SK-N-SH (cell line): ENCODE results near the gene RPL21. TPM values are rescaled to one million over a fixed set of nuclear protein-coding genes. Genes with fewer than 3 reads are reported as not detected.
"Not testable (repeated sequence)": the region's sequence is repeated elsewhere in the genome, so short reads cannot be mapped to it uniquely, and the experiment has no call there.

Source experiments
- CTCF ChIA-PET: fragments of 300-600, 350-600 bp; formaldehyde crosslinking; extraction: SDS; loops from one replicate; lab custom pipeline; 2021; lab: Yijun Ruan, JAX
- POLR2A ChIA-PET: fragments of 350-600 bp; sonication (Branson Sonifier 250); formaldehyde crosslinking; extraction: SDS; loops from one replicate; lab custom pipeline; 2020; ENCODE audit warnings: antibody characterized with exemption, inconsistent platforms; lab: Yijun Ruan, JAX
- DNase-seq: peaks from one replicate; pipeline ENCODE4 v3.0.0; 2012
- H2AFZ ChIP-seq: fragments of 200-600 bp; sonication (generic); 2 replicates; pipeline ENCODE4 v1.8.1; 2016; ENCODE audit warnings: antibody characterized with exemption, mild to moderate bottlenecking, low read depth
- H3F3A ChIP-seq: fragments of 200-600 bp; sonication (generic); replicated peaks from 2 replicates; pipeline ENCODE3; 2016; ENCODE audit warnings: antibody characterized with exemption, mild to moderate bottlenecking; ENCODE audit not compliant: insufficient read depth
- H3K27ac ChIP-seq, 2 experiments: fragments of 200-500 bp in 1 of 2; fragments of 200-600 bp in 1 of 2; sonication (Bioruptor generic) in 1 of 2; sonication (generic), shearing (Covaris generic) in 1 of 2; 2 replicates each; pipeline versions ENCODE4 v1.5.1 to v1.6.1; 2014 to 2016; ENCODE audit warnings: low read depth in 2 of 2, inconsistent platforms in 1 of 2, low read length in 1 of 2, mild to moderate bottlenecking in 1 of 2, mixed read lengths in 1 of 2
- H3K27me3 ChIP-seq: fragments of 200-600 bp; sonication (generic), shearing (Covaris generic); 2 replicates; pipeline ENCODE4 v1.6.1; 2016; ENCODE audit warnings: mixed run types; ENCODE audit not compliant: insufficient read depth
- H3K36me3 ChIP-seq, 2 experiments: fragments of 200-500 bp in 1 of 2; fragments of 200-600 bp in 1 of 2; sonication (Bioruptor generic) in 1 of 2; sonication (generic) in 1 of 2; replicated peaks in 1 of 2; 2 replicates each; pipeline versions ENCODE3 to v1.5.1; 2014 to 2016; ENCODE audit warnings: low read length in 1 of 2, mild to moderate bottlenecking in 1 of 2; ENCODE audit not compliant: insufficient read depth in 2 of 2, control insufficient read depth in 1 of 2
- H3K4me1 ChIP-seq, 2 experiments: fragments of 200-500 bp in 1 of 2; fragments of 200-600 bp in 1 of 2; sonication (Bioruptor generic) in 1 of 2; sonication (generic), shearing (Covaris generic) in 1 of 2; 2 replicates each; pipeline versions ENCODE4 v1.5.1 to v1.6.1; 2014 to 2016; ENCODE audit warnings: low read depth in 1 of 2, low read length in 1 of 2, mixed run types in 1 of 2; ENCODE audit not compliant: insufficient read depth in 2 of 2, control insufficient read depth in 1 of 2
- H3K4me2 ChIP-seq: fragments of 200-600 bp; sonication (generic), shearing (Covaris generic); 2 replicates; pipeline ENCODE4 v1.6.1; 2017; ENCODE audit warnings: mixed run types
- H3K4me3 ChIP-seq, 2 experiments: fragments of 200-500 bp in 1 of 2; fragments of 200-600 bp in 1 of 2; sonication (Bioruptor generic) in 1 of 2; sonication (generic), shearing (Covaris generic) in 1 of 2; 2 replicates each; pipeline versions ENCODE4 v1.5.1 to v1.8.1; 2014 to 2016; ENCODE audit warnings: low read depth in 2 of 2, inconsistent platforms in 1 of 2, low read length in 1 of 2, mild to moderate bottlenecking in 1 of 2, mixed read lengths in 1 of 2, moderate library complexity in 1 of 2
- H3K79me2 ChIP-seq: fragments of 200-600 bp; sonication (generic); 2 replicates; pipeline ENCODE4 v1.8.1; 2017; ENCODE audit warnings: mild to moderate bottlenecking; ENCODE audit not compliant: insufficient read depth
- H3K9ac ChIP-seq: fragments of 200-600 bp; sonication (generic); 2 replicates; pipeline ENCODE4 v1.6.1; 2017; ENCODE audit warnings: mixed run types
- H3K9me2 ChIP-seq: fragments of 200-600 bp; sonication (generic); 2 replicates; pipeline ENCODE4 v1.6.1; 2017; ENCODE audit warnings: mixed run types
- H3K9me3 ChIP-seq: fragments of 200-600 bp; sonication (generic); 2 replicates; pipeline ENCODE4 v1.6.1; 2017; ENCODE audit warnings: mixed run types, mild to moderate bottlenecking, moderate library complexity
- H4K20me1 ChIP-seq: fragments of 200-600 bp; sonication (generic); 2 replicates; pipeline ENCODE4 v1.6.1; 2017; ENCODE audit warnings: mild to moderate bottlenecking, mixed run types; ENCODE audit not compliant: insufficient read depth
- REST ChIP-seq: IDR thresholded peaks from 2 replicates; pipeline ENCODE4 v1.6.1; 2012; ENCODE audit warnings: mild to moderate bottlenecking, low read depth, low read length, moderate library complexity
- WGBS: methylation state at CpG from one replicate; pipeline ENCODE4 v1.1.6; 2017; ENCODE audit warnings: low lambda C conversion rate; 5-methylcytosine and 5-hydroxymethylcytosine counted together
- polyA plus RNA-seq, 3 experiments: library from polyadenylated mRNA; depleted of rRNA; stranded (reverse); fragments of >200 nt; gene quantifications; 2 replicates each; pipeline ENCODE4 v1.2.3, GENCODE V29; 2012
- TF ChIP-seq, protein P1 (sequence below): IDR thresholded peaks from 2 replicates; pipeline ENCODE4 v1.4.0; 2012; ENCODE audit warnings: low read depth, borderline replicate concordance

The RPL21 gene
- polyA plus RNA-seq, 1 of the 3 experiments (the other 2 are of a cell fraction), result 1,261 TPM

- TF ChIP-seq REST, result no peak
- TF ChIP-seq, protein P1, sequence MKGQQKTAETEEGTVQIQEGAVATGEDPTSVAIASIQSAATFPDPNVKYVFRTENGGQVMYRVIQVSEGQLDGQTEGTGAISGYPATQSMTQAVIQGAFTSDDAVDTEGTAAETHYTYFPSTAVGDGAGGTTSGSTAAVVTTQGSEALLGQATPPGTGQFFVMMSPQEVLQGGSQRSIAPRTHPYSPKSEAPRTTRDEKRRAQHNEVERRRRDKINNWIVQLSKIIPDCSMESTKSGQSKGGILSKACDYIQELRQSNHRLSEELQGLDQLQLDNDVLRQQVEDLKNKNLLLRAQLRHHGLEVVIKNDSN, result no peak
These were observed 39.5 kb upstream of the RPL21 start (continued) for GRCh38 chr13:27211771-27212364.

GRCh38 chr13:27213386-27213785 is 38.0 kb upstream of the RPL21 start:
- DNase-seq, H3F3A ChIP-seq, H3K9ac ChIP-seq, H4K20me1 ChIP-seq, H3K79me2 ChIP-seq, H3K4me2 ChIP-seq, H3K9me2 ChIP-seq, H3K36me3 ChIP-seq, CTCF ChIA-PET, H3K27ac ChIP-seq, H3K4me1 ChIP-seq, H2AFZ ChIP-seq, H3K9me3 ChIP-seq, H3K4me3 ChIP-seq, H3K27me3 ChIP-seq: not testable (repeated sequence)
- 89% methylated on average over 5 of the region's 5 CpGs for WGBS
- POLR2A ChIA-PET, result interaction anchor here (1.2 kb wide), 1 partner anchor 38 kb away, joined by 4 read pairs; the partner anchor contains the start of gene RPL21

- H3K27me3 ChIP-seq, POLR2A ChIA-PET, H4K20me1 ChIP-seq, H3K36me3 ChIP-seq, H3F3A ChIP-seq, H3K4me1 ChIP-seq, H2AFZ ChIP-seq, H3K79me2 ChIP-seq, H3K27ac ChIP-seq, CTCF ChIA-PET, H3K9me2 ChIP-seq, H3K4me2 ChIP-seq, DNase-seq, H3K9ac ChIP-seq, H3K9me3 ChIP-seq, H3K4me3 ChIP-seq: not testable (repeated sequence)
- 46% methylated on average over 2 of the region's 2 CpGs for WGBS
These were observed 33.6 kb upstream of the RPL21 start for GRCh38 chr13:27217791-27218190.

GRCh38 chr13:27218861-27219260 is 32.5 kb upstream of the RPL21 start:
- H3F3A ChIP-seq, H3K27ac ChIP-seq, H3K79me2 ChIP-seq, H3K9ac ChIP-seq, H3K4me1 ChIP-seq, H3K9me2 ChIP-seq, H3K27me3 ChIP-seq, H3K4me3 ChIP-seq, H3K4me2 ChIP-seq, CTCF ChIA-PET, DNase-seq, H2AFZ ChIP-seq, H3K36me3 ChIP-seq, H4K20me1 ChIP-seq, H3K9me3 ChIP-seq, POLR2A ChIA-PET: not testable (repeated sequence)
- whole genome bisulfite sequencing, result 53% methylated on average over 1 of the region's 1 CpG
